WI38 (cell line): Measurements from ENCODE around the gene SERPINA6.
"Not testable (repeated sequence)": the region's sequence is repeated elsewhere in the genome, so short reads cannot be mapped to it uniquely, and the experiment has no call there.

Experiments
- H3K4me3 ChIP-seq: 2 replicates; pipeline ENCODE4 v1.5.1; 2011; ENCODE audit warnings: low read depth, mild to moderate bottlenecking, control low read depth, low read length
- CTCF ChIP-seq: IDR thresholded peaks from 2 replicates; pipeline ENCODE4 v1.5.1; 2012; ENCODE audit warnings: low read depth, mild to moderate bottlenecking, control low read depth, low read length

The SERPINA6 gene

DNA sequence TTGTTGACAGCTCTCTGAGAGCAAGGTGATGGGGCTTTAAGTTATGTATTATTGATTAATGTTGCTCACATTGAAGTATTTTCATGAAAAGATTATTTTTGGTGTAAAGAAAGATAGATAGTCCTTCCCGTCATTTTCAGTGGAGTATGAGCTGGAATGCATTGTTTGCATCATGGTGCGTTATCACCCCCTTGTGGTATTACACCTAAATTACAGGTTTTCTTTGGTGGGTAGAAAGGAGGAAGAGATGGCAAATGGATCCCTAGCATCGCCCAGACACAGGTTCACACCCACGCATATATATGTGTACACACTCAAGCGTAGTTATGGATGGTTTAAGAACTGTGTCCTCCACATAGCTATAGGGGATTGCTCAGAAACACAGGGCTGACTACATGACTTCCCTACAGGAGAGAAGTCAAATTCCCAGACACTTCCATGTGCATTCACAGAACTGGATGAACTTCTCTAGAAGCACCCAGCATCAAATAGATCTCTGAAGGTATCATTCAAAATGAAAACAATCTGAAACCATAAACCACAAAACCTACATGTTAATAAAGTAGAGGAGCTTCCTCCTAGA is 15.6 kb downstream of the SERPINA6 start:
- no peak for TF ChIP-seq CTCF
- no peak overlapping the region for H3K4me3 ChIP-seq

GRCh38 chr14:94306047-94306978 is 16.8 kb downstream of the SERPINA6 start:
- no peak overlapping the region for H3K4me3 ChIP-seq
- TF ChIP-seq CTCF: no peak

DNA sequence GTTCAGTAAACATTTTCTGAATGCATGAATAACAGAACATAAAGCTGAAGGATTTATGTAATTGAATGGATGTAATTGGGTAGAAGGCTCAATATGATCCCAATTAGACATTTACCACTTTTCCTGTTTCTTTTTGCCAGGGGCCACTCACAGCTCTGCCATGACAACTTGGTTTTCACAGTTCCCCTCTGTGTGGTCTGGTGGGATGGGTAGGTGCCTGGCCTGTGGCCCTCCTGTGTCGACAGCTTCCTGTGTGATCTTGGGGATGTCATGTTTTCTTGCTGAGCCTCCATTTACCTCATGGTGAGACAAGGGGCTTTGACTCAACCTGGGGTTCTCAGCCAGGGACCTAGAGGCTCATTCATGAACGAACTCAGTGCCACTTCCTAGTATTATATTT is 17.5 kb downstream of the SERPINA6 start:
- no peak for TF ChIP-seq CTCF
- H3K4me3 ChIP-seq: no peak overlapping the region

- no peak for TF ChIP-seq CTCF
- H3K4me3 ChIP-seq: no peak overlapping the region
Measured at GRCh38 chr14:94304243-94304642, 18.9 kb downstream of the SERPINA6 start.

- H3K4me3 ChIP-seq: no peak overlapping the region
- TF ChIP-seq CTCF: no peak
Measured at GRCh38 chr14:94303111-94303510, 20.0 kb downstream of the SERPINA6 start.

GRCh38 chr14:94298130-94298529 is 25.0 kb downstream of the SERPINA6 start:
- TF ChIP-seq CTCF: no peak
- no peak overlapping the region for H3K4me3 ChIP-seq

DNA sequence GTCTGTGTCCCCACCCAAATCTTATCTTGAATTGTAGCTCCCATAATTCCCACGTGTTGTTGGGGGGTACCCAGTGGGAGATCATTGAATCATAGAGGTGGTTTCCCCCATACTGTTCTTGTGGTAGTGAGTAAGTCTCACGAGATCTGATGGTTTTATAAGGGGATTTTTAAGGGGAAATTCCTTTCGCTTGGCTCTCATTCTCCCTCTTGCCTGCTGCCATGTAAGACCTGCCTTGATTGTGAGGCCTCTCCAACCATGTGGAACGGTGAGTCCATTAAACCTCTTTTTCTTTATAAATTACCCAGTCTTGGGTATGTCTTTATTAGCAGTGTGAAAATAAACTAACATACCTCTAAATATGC is 27.0 kb downstream of the SERPINA6 start:
- H3K4me3 ChIP-seq: not testable (repeated sequence)
